Hair follicular keratinocyte (primary cell): ENCODE results near the gene SLC26A2. TPM values are rescaled to one million over a fixed set of nuclear protein-coding genes. Genes with fewer than 3 reads are reported as not detected.

ENCODE experiments used
- total RNA-seq: library from RNA; depleted of rRNA; stranded (reverse); fragments of >200 nt; gene quantifications from 2 replicates; pipeline ENCODE4 v1.2.3, GENCODE V29; 2015

Gene SLC26A2
- 6.0 and 6.5 TPM in 2 replicates for total RNA-seq

GRCh38 chr5:149960272-149961185 is at the start of gene SLC26A2:
TSS of gene SLC26A2 (plus strand) at chr5:149960758. CDS start at chr5:149977653, 16,895 bp downstream.

GRCh38 chr5:149944666-149945065 is 15.9 kb upstream of the SLC26A2 start, which contains the start of gene PDE6A:
TSS of gene PDE6A (minus strand) at chr5:149944793. CDS start at chr5:149944673, 120 bp downstream.

GRCh38 chr5:150000256-150000989 is 39.9 kb downstream of the SLC26A2 start, which contains the start of the genes HMGXB3 and TIGD6:
TSS of gene HMGXB3 (plus strand) at chr5:150000739. CDS start at chr5:150004853, 4,114 bp downstream.
TSS of gene TIGD6 (minus strand) at chr5:150000654. CDS start at chr5:149996348, 4,306 bp downstream.

Other genes starting within 250 kb of the SLC26A2 start
- gene PPARGC1B, start 230.4 kb upstream of the SLC26A2 start, total RNA-seq = 3.4 and 4.0 TPM in 2 replicates
- under 0.01 TPM in 1 of 2 replicates, not detected in the other for gene PDE6A, start 16.0 kb upstream of the SLC26A2 start, total RNA-seq
- gene TIGD6, start 39.9 kb downstream of the SLC26A2 start, total RNA-seq = 2.3 and 4.2 TPM in 2 replicates
- 37.6 and 43.0 TPM in 2 replicates for gene HMGXB3, start 40.0 kb downstream of the SLC26A2 start, total RNA-seq
- gene CSF1R, start 125.8 kb downstream of the SLC26A2 start, total RNA-seq = under 0.01 TPM in 1 of 2 replicates, not detected in the other
- gene PDGFRB, start 195.1 kb downstream of the SLC26A2 start, total RNA-seq = 0.23 and 3.3 TPM in 2 replicates
- gene CDX1, start 206.0 kb downstream of the SLC26A2 start, total RNA-seq = not detected in 2 replicates
- gene SLC6A7, start 229.3 kb downstream of the SLC26A2 start, total RNA-seq = not detected in 2 replicates